ENCODE measurements around the gene FXYD2.

DNA sequence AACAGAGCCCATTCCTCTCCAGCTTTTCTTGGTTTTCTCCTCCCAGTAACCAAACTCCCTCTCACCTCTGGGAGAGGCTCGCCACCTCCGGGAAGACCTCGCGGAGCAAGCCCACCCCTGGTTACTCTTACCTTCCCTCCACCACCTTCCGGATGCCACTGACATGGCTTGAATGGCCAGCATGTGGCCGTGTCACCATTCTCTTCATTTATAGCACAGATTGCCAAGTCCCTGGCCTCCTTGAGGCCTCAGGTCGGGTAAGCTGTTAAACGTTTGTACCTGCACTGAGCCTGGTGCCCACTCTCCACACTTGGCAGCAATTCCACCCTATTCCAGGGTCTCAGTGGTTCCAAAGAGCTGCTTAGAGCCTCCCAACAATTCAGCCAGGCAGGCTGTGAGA is 8.0 kb upstream of the FXYD2 start:
- TF ChIP-seq ZNF274 (IDR thresholded peaks at IDR 0.05; ENCODE audit: low read depth, low read length) (no peak), YY1 (IDR thresholded peaks at IDR 0.05; ENCODE audit: insufficient read depth, insufficient read length) (no peak), SUZ12 (IDR thresholded peaks at IDR 0.05; ENCODE audit: extremely low read depth, insufficient read depth, insufficient read length) (no peak)
